TTC549 (cell line): ENCODE data around the gene ATP8B3.

Experiments
- FAIRE-seq: peaks from 2 replicates; lab custom pipeline; 2012; peaks lifted over from hg19 to GRCh38; lab: Jason Lieb, UNC

Gene ATP8B3

DNA sequence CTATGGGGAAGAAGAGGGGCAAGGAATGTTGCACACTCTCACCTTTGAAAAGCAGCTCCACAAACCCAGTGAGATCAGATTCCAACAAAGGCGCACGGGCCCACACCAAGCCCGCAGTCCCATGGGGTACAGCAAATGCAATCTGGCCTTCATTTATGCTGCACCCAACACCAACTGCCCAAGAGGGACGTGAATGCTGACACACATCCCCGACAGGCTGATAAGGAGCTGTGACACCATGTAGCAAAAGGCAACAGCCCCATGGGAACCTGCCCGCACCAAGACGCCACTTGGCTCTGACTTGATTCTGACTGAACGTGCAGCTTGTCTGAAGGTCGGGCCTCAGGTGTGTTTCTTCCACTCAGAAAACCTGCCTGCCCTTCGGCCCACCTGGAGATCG is 18.9 kb upstream of the ATP8B3 start:
- no peak for FAIRE-seq

GRCh38 chr19:1830568-1830967 is 18.5 kb upstream of the ATP8B3 start:
- no peak for FAIRE-seq

DNA sequence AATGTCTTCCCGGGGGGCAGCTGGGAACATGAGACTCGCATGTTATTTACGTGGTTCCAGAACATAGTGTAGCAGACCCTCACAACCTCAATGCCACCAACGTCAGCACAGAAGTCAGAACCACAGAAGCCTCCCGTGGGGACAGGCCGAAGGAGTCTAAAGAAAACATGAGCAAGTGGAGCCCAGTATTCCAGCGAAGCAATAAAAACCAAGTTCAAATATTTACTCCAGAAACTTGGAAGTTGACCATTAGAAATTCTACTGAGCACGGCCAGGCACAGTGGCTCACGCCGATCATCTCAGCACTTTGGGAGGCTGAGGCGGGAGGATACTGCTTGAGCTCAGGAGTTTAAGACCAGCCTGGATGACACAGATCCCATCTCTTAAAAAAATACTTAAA is 17.9 kb upstream of the ATP8B3 start:
- no peak for FAIRE-seq

- FAIRE-seq: no peak
Observed at GRCh38 chr19:1828279-1829238, 16.5 kb upstream of the ATP8B3 start.

GRCh38 chr19:1827566-1828278 is 15.6 kb upstream of the ATP8B3 start:
- FAIRE-seq: no peak

DNA sequence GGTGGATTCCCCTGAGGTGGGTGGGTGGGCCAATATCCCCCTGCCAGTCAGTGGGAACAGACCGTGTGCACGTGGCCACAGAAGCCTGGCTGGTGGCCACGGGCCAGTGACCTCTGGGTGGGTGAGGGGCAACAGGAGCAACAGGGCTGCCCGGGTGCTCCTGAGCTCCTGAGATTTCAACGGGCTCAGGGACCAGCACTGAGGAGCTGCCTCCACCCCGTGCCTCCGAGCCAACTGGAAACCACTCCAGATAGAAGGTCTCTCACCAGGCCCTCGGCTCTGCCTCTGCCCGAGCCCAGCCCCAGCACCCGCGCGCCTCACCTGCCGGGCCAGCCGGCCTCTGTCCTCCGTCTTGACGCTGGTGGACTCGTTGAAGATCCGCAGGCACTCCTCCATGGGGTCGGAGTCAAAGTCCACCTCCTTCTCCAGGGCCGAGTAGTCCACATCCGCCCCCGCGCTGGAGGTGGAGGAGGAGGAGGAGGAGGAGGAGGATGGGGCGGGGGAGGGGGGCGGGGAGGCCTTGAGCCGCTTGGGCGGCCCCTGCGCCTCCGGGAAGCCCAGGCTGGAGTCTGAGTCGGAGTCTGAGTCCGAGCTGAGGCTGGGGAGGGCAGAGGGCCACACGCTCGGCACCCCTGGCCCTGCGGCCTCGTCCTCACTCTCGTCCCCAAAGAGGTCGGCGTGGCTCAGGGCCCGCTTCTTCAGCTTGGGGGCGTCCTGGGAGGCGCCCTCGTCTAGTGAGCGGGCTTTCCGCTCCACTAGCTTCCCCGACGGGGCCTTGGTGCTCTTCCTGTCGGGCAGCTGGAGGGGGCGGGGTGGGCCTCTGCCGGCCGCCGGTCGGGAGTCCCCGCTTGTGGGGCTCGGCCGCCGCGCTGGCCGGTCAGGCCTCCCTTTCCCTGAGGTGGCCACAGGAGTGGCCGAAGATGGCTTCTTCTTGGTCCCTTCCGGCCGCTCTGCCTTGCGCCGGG is 14.8 kb upstream of the ATP8B3 start:
- FAIRE-seq: no peak

DNA sequence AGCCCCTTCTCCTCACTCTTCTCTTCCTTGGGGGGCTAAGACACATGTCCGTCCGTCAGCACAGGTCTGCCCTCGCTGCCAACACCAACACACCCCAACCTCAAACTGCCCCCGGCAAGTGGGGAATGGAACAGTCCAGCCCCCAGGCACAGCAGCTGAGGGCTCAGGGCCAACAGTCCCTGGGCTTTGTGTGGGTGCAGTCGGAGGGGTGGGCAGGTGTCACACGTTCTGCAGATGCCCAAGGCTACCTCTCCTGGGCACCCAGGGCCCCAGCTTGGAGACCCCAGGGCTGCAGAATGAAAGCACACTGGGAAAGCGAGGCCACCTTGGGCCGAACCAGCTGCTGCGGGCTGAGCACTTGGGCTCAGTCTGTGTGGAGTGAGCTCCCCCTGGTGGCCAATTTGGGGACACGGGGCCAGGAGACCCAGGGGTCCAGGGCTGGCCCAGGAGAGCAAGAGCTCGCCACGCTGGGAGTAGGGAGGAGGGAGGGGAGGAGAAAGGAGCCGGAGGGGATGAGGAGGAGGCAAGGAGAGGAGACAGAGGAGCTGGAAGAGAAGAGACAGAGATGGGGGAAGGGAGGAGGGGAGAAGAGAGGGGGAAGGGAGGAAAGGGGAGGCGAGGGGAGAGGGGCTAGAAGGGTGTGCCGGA is 14.0 kb upstream of the ATP8B3 start:
- no peak for FAIRE-seq

GRCh38 chr19:1824252-1824622 is 12.2 kb upstream of the ATP8B3 start:
- no peak for FAIRE-seq

GRCh38 chr19:1823539-1824251 is 11.6 kb upstream of the ATP8B3 start:
- no peak for FAIRE-seq

DNA sequence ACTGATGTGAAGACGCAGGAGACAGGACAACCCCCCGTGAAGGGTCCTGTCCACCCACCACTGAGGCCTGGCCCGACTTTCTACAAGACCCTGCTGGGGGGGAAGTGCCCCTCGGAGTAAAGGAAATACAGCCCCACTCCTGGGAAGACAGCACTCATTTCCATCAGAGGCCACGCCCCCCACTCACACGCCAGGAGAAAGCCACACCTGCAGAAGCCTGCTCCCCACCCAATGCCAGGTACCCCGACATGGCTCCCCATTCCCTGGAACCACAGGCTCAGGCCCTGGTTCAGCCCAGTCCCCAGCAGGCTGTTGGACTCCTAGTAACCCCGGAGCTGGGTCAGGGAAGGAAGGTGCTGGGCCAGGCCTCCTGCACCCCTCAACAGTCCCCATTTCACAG is 10.9 kb upstream of the ATP8B3 start:
- no peak for FAIRE-seq

DNA sequence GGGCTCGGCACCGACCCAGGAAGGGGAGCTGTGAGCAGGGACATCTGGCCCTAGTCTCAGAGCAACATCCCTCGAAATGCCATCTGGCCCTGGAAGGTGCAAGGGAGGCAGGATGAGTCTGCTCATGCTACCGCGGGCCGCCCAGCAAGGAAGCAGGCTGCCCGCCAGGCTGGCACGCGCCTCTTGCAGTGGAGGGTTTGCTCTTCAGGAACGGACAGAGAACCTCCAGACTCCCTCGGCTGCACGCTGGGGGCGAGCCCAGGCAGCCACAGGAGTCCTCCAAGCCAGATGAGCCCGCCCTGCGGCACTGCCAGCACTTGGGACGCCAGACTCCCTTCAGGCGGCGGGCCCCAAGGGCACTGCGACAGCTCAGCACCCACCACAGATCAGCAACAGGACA is 10.1 kb upstream of the ATP8B3 start:
- FAIRE-seq: no peak

DNA sequence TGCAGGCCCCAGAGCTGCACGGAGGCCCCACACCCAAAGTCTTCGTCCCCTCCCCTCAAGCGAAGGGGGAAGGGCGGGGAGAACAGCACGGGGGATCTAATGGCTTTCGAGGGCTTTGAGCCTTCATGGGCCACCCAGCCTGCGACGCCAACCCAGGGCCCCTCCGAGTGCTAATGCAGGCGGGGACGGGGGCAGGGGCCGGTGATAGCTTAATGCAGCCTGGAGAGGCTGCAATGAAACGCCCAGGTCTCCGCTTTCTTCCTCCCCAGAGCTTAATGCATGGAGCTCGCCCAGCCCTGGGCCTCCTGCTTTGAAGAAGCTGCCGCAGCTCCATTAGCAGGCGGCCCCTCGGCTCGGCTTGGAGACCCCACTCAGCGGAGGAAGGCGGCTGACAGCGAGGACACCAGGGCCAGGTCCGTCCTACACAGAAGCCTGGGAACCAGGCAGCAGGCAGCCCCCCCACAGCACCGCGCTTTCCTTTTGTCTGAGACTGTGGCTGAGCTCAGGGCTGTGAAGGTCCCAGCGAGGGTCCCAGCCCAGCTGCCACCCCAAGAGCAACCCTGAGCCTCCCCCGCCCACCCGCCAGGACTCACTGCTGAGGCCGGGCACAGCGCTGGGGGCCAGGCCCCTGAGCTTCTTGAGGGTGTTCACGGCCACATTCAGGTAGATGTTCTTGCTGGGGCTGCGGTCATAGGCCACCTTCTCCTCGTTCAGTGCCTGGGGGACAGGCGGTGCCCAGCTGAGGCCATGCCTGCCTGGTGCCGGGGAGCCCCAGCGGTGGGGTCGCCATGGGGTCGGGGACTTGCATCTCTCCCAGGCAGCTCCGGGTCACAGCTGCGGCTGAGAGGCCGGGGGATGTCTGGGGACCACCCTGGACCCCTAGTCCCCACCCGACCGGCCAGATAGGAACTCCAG is 7.5 kb upstream of the ATP8B3 start:
- FAIRE-seq: no peak

DNA sequence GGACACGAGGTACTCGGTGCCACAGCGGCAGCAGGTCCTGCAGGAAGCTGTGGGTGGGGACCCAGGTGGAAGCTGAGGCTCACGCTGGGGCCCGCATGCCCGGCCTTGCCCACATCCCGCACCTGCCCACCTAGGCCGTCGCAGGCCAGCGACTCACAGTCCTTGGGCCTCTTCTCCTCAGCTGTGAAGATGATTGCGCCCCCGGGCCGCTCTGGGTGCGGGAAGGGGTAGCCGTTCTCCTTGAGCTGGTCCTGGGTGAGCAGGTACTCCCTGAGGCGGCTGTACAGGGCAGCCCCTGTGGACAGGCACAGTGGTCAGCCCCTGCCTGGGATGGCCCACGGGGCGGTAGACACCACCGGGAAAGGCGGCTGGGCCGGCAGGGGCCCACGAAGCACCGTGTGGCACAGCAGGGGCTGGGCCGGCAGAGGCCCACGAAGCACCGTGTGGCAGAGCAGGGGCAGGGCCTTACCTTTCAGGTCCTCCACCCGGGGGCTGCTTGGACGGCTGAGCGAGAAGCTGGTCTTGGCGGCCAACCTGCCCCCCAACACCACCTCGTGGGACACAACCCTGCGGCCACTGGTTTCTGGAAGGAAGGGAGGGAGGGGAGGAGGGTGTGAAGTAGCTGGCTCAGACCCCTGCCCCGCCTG is 6.6 kb upstream of the ATP8B3 start:
- no peak for FAIRE-seq

- FAIRE-seq: no peak
Observed at GRCh38 chr19:1817553-1818179, 5.6 kb upstream of the ATP8B3 start.

DNA sequence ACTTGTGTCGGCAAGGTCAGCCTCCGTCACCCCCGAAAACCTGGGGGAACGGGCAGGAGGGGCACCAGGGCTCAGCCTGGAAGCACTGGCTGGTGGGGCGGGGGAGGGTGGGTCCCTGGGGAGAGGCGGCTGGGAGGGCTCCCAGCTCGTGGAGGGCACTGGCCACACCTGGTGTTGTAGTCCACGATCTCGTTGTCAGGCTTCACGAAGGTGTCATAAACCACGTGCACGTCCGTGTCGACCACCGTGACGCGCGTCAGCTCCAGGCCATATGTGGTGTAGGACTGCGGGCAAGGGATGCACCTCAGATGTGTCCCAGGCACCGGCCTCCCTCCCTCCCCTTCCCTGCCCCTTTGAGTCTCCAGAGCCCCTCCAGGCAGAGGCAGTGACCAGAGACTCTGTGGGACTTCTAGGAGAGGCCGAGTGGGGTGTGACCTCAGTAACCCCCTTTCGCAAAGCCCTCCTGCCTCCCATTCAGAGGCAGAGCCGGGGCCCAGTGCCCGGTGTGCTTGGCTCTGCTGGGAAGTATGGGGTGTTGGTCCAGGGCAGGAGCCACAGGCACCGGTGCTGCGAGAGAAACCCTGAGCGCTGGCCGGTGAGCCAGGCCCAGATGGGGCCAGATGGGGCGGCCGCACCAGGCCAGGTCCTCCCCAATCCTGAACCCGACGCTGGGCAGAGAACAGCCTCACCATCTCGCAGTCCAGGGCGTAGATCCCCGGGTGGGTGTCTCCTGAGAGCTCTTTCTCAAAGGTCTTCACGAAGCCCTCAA is 4.6 kb upstream of the ATP8B3 start:
- no peak for FAIRE-seq

DNA sequence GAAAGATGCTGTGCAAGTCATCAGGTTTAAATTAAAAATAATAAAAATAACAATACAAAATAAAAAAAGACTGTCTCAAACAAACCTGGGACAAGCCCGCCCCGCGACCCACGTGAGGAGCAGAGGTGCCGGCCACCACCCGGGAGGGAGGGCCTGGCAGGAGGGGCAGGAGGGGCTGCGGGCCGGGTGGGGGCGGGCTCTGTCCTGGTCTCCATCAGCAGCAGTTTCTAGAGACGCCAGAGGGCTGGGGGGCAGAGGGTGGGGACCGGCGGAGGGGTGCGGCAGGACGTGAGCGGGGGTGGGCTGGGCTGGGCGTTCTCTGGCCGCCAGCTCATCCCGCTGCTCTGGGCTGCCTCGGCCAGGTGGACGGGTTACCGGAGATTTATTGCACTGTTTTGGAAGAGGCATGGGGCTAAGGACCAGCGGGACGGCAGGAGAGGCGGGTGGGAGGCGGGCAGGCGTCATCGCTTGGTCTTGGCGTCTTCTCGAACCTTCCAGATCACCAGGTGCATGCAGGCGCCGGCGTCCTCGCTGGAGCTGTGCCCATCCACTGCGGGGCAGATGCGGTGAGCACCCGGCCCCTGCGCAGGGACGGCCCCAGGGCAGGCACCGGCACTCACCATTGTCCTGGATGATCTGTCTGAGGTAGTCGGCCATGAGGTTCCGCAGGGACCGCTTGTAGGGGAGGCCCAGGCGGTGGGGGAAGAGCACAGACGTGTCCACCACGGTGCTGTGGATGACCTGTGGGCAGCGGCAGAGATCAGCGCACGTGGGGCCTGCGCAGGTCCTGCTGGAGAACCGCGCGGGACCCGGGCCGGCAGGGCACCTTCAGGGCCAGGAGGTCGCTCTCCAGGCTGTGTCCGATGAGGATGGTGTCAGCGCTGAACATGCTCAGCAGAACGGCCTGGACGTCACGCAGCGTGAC is 3.8 kb upstream of the ATP8B3 start:
- FAIRE-seq: no peak
